Measurements from ENCODE around the gene MARCHF3.
"Not testable (repeated sequence)": the region's sequence is repeated elsewhere in the genome, so short reads cannot be mapped to it uniquely, and the experiment has no call there.

MARCHF3 gene

GRCh38 chr5:126843375-126843774 lies 187.0 kb downstream of the MARCHF3 start:
- DNase-seq: not testable (repeated sequence)

- DNase-seq: not testable (repeated sequence)
These were observed 191.0 kb downstream of the MARCHF3 start for GRCh38 chr5:126839407-126839806.

GRCh38 chr5:126837906-126838539 lies 192.3 kb downstream of the MARCHF3 start:
- no peak for DNase-seq

- DNase-seq: no peak
These were observed 193.1 kb downstream of the MARCHF3 start for GRCh38 chr5:126837242-126837641.

- DNase-seq: no peak
These were observed 193.6 kb downstream of the MARCHF3 start for GRCh38 chr5:126836778-126837177.

- DNase-seq: no peak
These were observed 199.2 kb downstream of the MARCHF3 start for GRCh38 chr5:126831156-126831555.

- no peak for DNase-seq
These were observed 200.3 kb downstream of the MARCHF3 start for GRCh38 chr5:126830061-126830460.

GRCh38 chr5:126829098-126829497 lies 201.3 kb downstream of the MARCHF3 start:
- no peak for DNase-seq

GRCh38 chr5:126826619-126827215 lies 203.6 kb downstream of the MARCHF3 start:
- no peak for DNase-seq

GRCh38 chr5:126819253-126819652 lies 211.1 kb downstream of the MARCHF3 start:
- DNase-seq: no peak

- DNase-seq: no peak
These were observed 211.6 kb downstream of the MARCHF3 start for GRCh38 chr5:126818736-126819135.
